ENCODE measurements around the gene MSI2.

The MSI2 gene

DNA sequence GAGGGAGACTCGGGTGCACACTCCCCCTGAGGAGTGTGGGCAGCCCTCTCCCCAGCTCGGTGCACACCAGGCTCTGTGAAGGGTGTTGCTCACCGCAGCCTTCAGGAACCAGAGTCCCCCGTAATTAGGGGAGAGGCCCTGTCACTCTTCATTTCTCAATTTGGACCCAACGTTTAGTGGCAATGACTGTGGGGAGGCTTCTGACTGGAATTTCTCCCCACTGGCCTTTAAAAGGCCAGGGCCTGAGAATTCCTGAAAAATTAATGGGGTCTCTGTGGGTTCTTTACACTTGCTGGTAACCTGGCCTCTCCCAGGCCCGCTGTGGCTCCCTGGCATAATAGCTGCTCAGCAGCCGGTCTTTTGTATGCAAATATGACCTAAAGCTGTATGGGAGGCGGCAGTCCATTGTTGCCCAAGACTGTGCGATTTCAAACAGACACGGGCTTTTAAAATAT is 209.7 kb downstream of the MSI2 start:
- no peak for DNase-seq

GRCh38 chr17:57466521-57466920 is 210.2 kb downstream of the MSI2 start:
- no peak for DNase-seq

GRCh38 chr17:57467226-57467625 is 210.9 kb downstream of the MSI2 start:
- no peak for DNase-seq

DNA sequence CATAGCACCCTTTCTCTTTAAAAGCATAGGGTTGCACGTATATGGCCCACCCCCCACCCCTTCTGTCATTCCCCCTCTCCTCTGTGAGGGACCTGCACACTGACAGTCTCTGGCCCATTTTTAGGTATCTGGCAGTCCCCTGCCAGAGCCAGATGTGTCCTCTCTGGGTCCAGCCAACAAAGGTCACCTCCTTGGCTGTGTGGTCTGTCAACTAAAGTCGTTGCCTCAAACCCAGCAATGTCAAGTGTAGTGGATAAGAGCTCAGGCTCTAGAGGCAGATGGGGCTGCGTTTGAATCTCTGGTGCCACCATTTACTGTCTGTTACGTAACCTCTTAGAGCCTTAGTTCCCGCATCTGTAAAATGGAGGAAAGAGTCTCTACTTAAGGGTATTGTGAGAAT is 211.5 kb downstream of the MSI2 start:
- no peak for DNase-seq

GRCh38 chr17:57468932-57469775 is 212.8 kb downstream of the MSI2 start:
- DNase-seq: peak in 1 of 2 experiments; percentile 36

GRCh38 chr17:57470906-57471305 is 214.6 kb downstream of the MSI2 start:
- no peak for DNase-seq

DNA sequence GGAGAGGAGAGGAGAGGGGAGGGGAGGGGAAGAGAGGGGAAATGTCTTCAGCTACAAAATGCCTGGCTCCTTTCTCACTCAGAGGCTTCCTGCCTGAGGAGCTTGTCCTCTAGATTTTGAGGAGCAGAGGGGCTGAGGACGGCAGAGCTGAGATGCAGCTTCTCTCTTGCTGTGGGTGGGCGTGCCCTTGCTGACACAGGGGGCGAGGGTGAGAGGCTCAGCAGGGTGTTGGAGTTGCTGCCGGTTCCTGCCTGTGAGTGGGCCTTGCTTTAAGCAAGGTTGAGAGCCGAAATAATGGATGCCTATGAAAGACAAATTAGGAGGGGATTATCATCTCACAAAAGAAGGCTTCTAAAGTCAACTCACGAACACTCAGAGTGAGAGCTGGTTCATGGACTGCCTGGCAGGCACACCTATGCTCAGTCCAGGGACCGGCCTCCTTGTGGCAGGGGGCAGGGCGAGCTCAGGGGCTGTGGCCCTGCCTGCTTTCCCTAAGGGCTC is 215.6 kb downstream of the MSI2 start:
- no peak for DNase-seq

GRCh38 chr17:57475796-57476195 is 219.5 kb downstream of the MSI2 start:
- no peak for DNase-seq

GRCh38 chr17:57477522-57478362 is 221.4 kb downstream of the MSI2 start:
- DNase-seq: no peak

GRCh38 chr17:57478478-57479250 is 222.3 kb downstream of the MSI2 start:
- no peak for DNase-seq

DNA sequence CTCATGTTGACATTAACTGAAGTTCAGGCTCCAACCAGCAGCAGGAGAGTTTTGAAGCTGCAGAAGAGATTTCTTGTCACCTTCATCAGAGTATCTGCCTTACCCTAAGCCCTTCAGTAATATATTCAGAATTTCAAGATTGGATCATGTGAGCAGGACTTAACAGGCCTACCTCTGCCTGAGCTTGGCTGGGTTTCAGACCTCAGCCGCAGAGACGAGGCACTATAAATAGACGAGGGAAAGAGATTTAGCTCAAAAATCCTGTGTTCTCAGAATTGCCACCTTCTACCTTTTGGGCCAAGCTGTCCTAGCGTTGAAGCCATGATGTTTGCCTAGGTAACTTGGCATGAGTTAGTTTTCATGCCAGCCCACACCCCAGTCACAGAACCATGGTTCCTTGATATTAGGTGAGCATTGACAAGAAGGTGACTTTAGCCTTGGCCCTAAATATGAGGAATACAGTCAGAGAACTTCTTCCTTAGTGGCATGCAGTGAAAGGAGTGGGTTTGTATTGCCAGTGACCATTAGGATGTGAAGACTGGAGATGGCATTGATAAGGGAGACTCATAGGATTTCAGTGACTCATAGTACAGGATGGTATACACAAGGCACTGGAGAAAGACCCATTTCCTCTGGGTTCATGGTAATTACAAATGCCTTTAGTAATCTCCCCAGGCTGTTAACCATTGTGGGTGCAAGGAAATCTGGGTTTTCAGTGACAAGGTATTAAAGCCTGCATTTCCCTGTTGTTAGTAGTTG is 224.3 kb downstream of the MSI2 start:
- no peak for DNase-seq

GRCh38 chr17:57481910-57482391 is 225.6 kb downstream of the MSI2 start:
- no peak for DNase-seq

- no peak for DNase-seq
These were observed 226.3 kb downstream of the MSI2 start for GRCh38 chr17:57482657-57483056.

DNA sequence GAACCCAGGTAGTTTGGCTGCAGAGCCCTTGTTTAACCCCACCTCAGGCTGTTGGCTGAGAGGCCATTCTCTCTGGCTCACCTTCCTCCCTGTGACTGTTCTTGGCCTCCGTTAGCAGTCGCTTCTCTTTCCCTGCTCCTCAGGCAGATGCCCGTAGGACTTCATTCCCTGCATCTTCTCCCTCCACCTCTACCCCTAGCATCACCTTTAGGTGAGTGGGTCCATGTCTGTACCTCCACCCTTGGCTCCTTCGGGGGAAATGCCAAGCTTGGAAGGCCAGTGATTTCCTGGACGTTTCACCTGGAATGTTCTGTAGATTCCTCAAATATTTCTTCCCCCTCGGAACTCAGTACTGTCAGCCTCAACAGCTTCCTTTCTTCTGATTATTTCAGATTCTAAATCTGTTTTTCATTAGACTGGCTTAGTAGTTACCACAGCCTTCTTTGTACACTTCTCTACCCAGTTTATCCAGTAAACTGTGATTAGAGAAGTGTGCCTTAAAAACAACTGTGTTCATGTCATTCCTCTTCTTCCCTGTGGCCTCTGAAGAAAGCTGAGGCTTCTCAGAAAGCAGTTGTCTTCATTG is 227.9 kb downstream of the MSI2 start:
- no peak for DNase-seq

DNA sequence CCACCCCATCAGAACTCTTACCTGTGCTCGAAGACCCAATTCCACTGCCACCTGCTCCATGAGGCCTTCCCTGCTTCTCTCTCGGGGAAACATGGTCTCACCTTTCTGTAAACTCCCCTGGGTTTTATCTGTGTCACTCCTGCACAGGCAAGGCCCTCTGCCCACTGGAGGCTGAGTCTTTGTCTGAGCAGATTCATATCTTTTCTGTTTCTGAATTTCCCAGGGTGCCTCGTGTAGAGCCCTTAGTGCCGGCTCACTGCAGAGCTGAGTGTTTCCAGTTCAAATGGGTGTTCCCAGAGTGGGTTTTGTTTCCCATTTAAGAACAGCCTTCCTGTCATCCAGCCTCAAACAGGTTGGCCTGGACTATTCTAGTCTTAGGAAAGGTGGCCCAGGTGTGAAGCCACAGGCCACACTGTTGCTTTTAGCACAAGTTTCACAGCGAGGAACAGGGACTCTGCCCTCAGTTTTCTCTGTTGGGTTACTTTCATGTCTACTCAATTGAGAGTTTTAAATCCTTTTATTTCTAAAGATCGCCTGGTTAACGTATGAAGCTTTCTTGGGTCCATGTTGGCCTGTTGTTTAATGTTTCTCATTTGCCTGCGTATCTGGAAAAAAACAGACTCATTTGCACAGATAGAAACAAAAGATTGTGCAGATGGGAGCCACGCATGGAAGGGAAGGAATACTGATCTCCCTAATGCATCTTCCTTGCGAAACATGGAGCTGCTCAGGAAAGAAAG is 228.7 kb downstream of the MSI2 start:
- no peak for DNase-seq

DNA sequence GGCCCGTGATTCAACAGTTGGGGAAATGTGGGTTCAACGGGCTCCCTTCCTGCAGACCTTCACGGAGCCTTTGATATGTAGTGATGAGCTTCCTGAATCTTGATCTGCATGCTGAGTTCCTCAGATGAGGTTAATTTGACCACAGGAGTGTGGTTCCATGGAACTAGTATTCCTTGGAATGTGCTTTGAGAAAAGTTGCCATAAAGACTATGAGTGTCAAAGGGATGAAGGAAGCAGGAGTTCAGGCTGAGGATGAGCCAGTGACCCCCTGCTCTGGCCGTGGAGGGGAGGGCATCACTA is 229.2 kb downstream of the MSI2 start:
- no peak for DNase-seq

- no peak for DNase-seq
These were observed 229.9 kb downstream of the MSI2 start for GRCh38 chr17:57485916-57486881.

GRCh38 chr17:57486882-57487301 is 230.6 kb downstream of the MSI2 start:
- DNase-seq: no peak

- DNase-seq: no peak
These were observed 231.2 kb downstream of the MSI2 start for GRCh38 chr17:57487573-57487972.

DNA sequence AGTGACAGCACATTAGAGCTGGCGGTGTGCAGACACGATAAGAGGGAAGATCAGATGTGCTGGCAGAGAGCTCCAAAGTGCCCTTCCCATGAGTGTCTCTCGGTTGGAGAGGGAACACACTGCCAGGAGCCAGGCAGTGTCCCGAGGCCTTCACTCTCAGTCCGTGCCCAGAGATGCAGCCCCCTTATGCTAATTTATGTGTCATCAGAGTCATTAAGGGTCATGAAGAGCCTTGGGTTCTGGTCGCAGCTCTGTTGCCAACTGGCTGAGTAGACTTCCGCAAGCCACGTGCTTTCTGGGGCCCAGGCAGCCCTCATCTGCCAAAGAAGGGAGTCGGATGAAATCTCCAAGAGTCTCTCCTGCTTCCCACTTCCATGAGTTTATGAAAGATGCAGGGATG is 232.5 kb downstream of the MSI2 start:
- no peak for DNase-seq

Measured in NCI-H2081 (cell line).